HepG2 (cell line): ENCODE measurements around the gene SNX11. TPM values are rescaled to one million over a fixed set of nuclear protein-coding genes. Genes with fewer than 3 reads are reported as not detected.
A peak's percentile ranks its signal among the peaks of the same experiment; 100 is the strongest.

ENCODE experiments used
- ASH2L ChIP-seq: fragments of 300-600, 200-600 bp; sonication (generic); IDR thresholded peaks from 2 replicates; pipeline ENCODE4 v1.7.0; 2017; ENCODE audit warnings: low read depth, mild to moderate bottlenecking, moderate library complexity, mixed read lengths, low read length; ENCODE audit not compliant: insufficient read length
- KLF13 ChIP-seq: sonication (generic); formaldehyde crosslinking; IDR thresholded peaks from 2 replicates; pipeline ENCODE4 v1.4.0; 2020; ENCODE audit warnings: mild to moderate bottlenecking, missing genetic modification reagents
- PAWR ChIP-seq: sonication (generic); formaldehyde crosslinking; IDR thresholded peaks from 2 replicates; pipeline ENCODE4 v1.4.0; 2020; ENCODE audit warnings: missing genetic modification reagents, mild to moderate bottlenecking, borderline replicate concordance
- REXO4 ChIP-seq: sonication (generic); formaldehyde crosslinking; IDR thresholded peaks from 2 replicates; pipeline ENCODE4 v1.8.0; 2022; ENCODE audit warnings: missing genetic modification reagents, mild to moderate bottlenecking, borderline replicate concordance
- SOX5 ChIP-seq: IDR thresholded peaks from 2 replicates; pipeline ENCODE4 v1.6.1; 2016; ENCODE audit warnings: borderline replicate concordance
- ZBTB1 ChIP-seq: sonication (generic); formaldehyde crosslinking; IDR thresholded peaks from 2 replicates; pipeline ENCODE4 v1.4.0; 2020; ENCODE audit warnings: missing genetic modification reagents, borderline replicate concordance
- ZFYVE20 ChIP-seq: sonication (generic); formaldehyde crosslinking; IDR thresholded peaks from 2 replicates; pipeline ENCODE4 v1.8.0; 2023; ENCODE audit warnings: low read depth, mild to moderate bottlenecking, moderate library complexity, missing genetic modification reagents, borderline replicate concordance
- ZMAT5 ChIP-seq: sonication (generic); formaldehyde crosslinking; IDR thresholded peaks from 2 replicates; pipeline ENCODE4 v1.5.0; 2020; ENCODE audit warnings: mild to moderate bottlenecking, low read depth, missing genetic modification reagents, borderline replicate concordance
- ZNF263 ChIP-seq: sonication (generic); formaldehyde crosslinking; IDR thresholded peaks from 2 replicates; pipeline ENCODE4 v1.4.0; 2020; ENCODE audit warnings: missing genetic modification reagents
- ZNF407 ChIP-seq: sonication (generic); formaldehyde crosslinking; IDR thresholded peaks from one replicate; pipeline ENCODE4 v1.5.1; 2020; ENCODE audit warnings: mild to moderate bottlenecking, missing genetic modification reagents; ENCODE audit errors: not compliant biosample characterization
- polyA plus RNA-seq, 8 experiments: library from polyadenylated mRNA; depleted of rRNA in 3 of 8; stranded (reverse) in 7 of 8; unstranded in 1 of 8; fragments of >200 nt; fragmentation: Illumina TruSeq in 4 of 8; extraction: Trizol in 4 of 8; gene quantifications; 2 replicates each; pipeline versions ENCODE4 v1.2.1 to v1.2.3, GENCODE V29; 2011 to 2016; ENCODE audit warnings: low read depth in 4 of 8, missing spikeins in 1 of 8, mixed read lengths in 1 of 8; ENCODE audit not compliant: insufficient read depth in 1 of 8
- total RNA-seq, 5 experiments: library from RNA; depleted of rRNA; stranded (reverse); fragments of >200 nt; fragmentation: Illumina TruSeq; extraction: Trizol; gene quantifications; 2 replicates each; pipeline ENCODE4 v1.2.3, GENCODE V29; 2016; ENCODE audit warnings: low read depth in 1 of 5
- TF ChIP-seq, protein P1 (sequence below): sonication (generic); formaldehyde crosslinking; IDR thresholded peaks from 2 replicates; pipeline ENCODE4 v1.4.0; 2020; ENCODE audit warnings: low read depth, mild to moderate bottlenecking, missing genetic modification reagents
- TF ChIP-seq, protein P2 (sequence below): sonication (generic); formaldehyde crosslinking; IDR thresholded peaks from 2 replicates; pipeline ENCODE4 v1.4.0; 2020; ENCODE audit warnings: mild to moderate bottlenecking, low read depth, missing genetic modification reagents
- TF ChIP-seq, protein P3 (sequence below): sonication (generic); formaldehyde crosslinking; IDR thresholded peaks from 2 replicates; pipeline ENCODE4 v1.8.0; 2022; ENCODE audit warnings: missing genetic modification reagents, mild to moderate bottlenecking, inconsistent platforms, borderline replicate concordance

Gene SNX11
- total and polyA plus RNA-seq, 2 of the 13 experiments (the other 11 are each of a cell fraction or from before 2014, with no cell fraction given) = 12.9 to 14.0 TPM

DNA sequence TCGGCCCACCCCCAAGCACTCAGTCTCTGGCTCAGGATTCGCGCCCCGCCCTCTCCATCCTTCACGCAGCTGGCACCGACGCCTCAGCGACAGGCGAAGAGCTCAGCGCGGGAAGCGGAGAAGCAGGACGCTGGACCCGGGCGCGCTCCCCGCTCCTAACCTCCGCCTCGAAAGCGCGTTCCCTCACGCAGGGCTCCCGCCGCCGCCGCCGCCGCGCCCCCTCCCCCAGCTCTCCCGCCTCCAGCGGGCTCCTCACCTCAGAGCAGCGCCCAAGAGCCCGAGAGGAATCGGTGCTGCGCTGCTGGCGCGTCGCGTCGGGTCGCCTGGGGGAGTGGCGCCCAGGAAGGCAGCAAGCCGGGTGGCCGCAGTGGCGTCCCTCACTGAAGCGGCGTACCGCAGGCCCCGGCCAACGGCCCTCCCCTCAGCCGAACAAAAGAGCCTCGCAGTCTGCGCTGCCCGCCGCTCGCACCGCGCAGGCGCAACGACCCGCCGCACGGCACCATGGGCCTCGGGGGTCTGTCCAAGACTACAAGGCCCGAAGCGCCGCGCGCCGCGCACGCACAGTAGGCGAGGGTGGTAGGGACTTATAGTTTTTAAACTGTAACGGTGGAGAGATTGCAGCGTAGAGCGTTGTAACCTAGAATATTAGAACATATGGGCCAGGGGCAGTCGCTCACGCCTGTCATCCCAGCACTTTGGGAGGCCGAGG is 6.4 kb upstream of the SNX11 start, which contains the start of gene CBX1 (continued):
- peak; percentile 80 for TF ChIP-seq ASH2L
- no peak for TF ChIP-seq ZMAT5 (CRISPR knock-in tag)
- TF ChIP-seq, protein P1, sequence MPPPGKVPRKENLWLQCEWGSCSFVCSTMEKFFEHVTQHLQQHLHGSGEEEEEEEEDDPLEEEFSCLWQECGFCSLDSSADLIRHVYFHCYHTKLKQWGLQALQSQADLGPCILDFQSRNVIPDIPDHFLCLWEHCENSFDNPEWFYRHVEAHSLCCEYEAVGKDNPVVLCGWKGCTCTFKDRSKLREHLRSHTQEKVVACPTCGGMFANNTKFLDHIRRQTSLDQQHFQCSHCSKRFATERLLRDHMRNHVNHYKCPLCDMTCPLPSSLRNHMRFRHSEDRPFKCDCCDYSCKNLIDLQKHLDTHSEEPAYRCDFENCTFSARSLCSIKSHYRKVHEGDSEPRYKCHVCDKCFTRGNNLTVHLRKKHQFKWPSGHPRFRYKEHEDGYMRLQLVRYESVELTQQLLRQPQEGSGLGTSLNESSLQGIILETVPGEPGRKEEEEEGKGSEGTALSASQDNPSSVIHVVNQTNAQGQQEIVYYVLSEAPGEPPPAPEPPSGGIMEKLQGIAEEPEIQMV = no peak; the same call in none of the 2 replicates
- TF ChIP-seq PAWR = peak; percentile 71; the same call in 1 of the 2 replicates
- 0 out of 2 replicates have a peak, but pooled peaks have one; percentile 53 for TF ChIP-seq ZFYVE20 (CRISPR knock-in tag)
- peak; percentile 67; the same call in 1 of the 2 replicates for TF ChIP-seq SOX5 (CRISPR knock-in tag)
- no peak for TF ChIP-seq ZBTB1 (CRISPR knock-in tag)
- TF ChIP-seq KLF13 (CRISPR knock-in tag) = no peak
- TF ChIP-seq ZNF263 (CRISPR knock-in tag) = peak; percentile 46
- TF ChIP-seq REXO4 (CRISPR knock-in tag) = no peak
- TF ChIP-seq, protein P2, sequence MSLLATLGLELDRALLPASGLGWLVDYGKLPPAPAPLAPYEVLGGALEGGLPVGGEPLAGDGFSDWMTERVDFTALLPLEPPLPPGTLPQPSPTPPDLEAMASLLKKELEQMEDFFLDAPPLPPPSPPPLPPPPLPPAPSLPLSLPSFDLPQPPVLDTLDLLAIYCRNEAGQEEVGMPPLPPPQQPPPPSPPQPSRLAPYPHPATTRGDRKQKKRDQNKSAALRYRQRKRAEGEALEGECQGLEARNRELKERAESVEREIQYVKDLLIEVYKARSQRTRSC (CRISPR knock-in tag) = no peak; the same call in 1 of the 2 replicates
- peak; percentile 87 for TF ChIP-seq ZNF407
- TF ChIP-seq, protein P3, sequence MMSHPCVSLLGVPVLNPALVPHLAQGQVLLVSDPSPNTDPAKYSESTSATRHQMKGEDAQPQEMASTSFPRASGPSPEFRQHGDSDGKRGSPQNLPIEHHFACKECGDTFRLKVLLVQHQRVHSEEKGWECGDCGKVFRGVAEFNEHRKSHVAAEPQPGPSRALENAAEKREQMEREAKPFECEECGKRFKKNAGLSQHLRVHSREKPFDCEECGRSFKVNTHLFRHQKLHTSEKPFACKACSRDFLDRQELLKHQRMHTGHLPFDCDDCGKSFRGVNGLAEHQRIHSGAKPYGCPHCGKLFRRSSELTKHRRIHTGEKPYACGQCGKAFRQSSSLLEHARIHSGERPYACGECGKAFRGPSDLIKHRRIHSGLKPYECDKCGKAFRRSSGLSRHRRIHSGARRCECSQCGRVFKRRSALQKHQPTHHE = peak; percentile 75; the same call in 1 of the 2 replicates
